Choroid plexus epithelial cell (primary cell): ENCODE measurements around the gene ONECUT2.
"Not testable (repeated sequence)": the region's sequence is repeated elsewhere in the genome, so short reads cannot be mapped to it uniquely, and the experiment has no call there.

Experiments used
- DNase-seq: peaks from one replicate; pipeline ENCODE4 v3.0.0-alpha.2; 2010; ENCODE audit warnings: low read depth
- H3K4me3 ChIP-seq: 2 replicates; pipeline ENCODE4 v1.5.1; 2011; ENCODE audit warnings: low read depth, mild to moderate bottlenecking, control low read depth, low read length, moderate library complexity
- CTCF ChIP-seq: conservative IDR thresholded peaks from 2 replicates; pipeline ENCODE4 v1.5.1; 2011; ENCODE audit warnings: low read depth, mild to moderate bottlenecking, control low read depth, inconsistent platforms, low read length, moderate library complexity

The ONECUT2 gene

GRCh38 chr18:57498682-57499256 lies 63.6 kb downstream of the ONECUT2 start:
- DNase-seq = no peak

GRCh38 chr18:57502624-57503023 lies 67.5 kb downstream of the ONECUT2 start:
- no peak for TF ChIP-seq CTCF
- no peak for DNase-seq
- no peak overlapping the region for H3K4me3 ChIP-seq

More at GRCh38 chr18:57498682-57499256, 63.6 kb downstream of the ONECUT2 start:
- no peak overlapping the region for H3K4me3 ChIP-seq
- no peak for TF ChIP-seq CTCF

GRCh38 chr18:57505231-57505630 lies 70.1 kb downstream of the ONECUT2 start:
- no peak for TF ChIP-seq CTCF
- H3K4me3 ChIP-seq = no peak overlapping the region
- DNase-seq = no peak

- no peak for TF ChIP-seq CTCF
- no peak for DNase-seq
- no peak overlapping the region for H3K4me3 ChIP-seq
Observed at GRCh38 chr18:57516056-57516455, 80.9 kb downstream of the ONECUT2 start.

GRCh38 chr18:57518533-57518932 lies 83.4 kb downstream of the ONECUT2 start:
- no peak for DNase-seq
- TF ChIP-seq CTCF = no peak
- H3K4me3 ChIP-seq = no peak overlapping the region

- no peak overlapping the region for H3K4me3 ChIP-seq
- DNase-seq = no peak
- no peak for TF ChIP-seq CTCF
Observed at GRCh38 chr18:57519668-57520424, 84.7 kb downstream of the ONECUT2 start.

GRCh38 chr18:57522348-57522747 lies 87.2 kb downstream of the ONECUT2 start:
- H3K4me3 ChIP-seq, DNase-seq: not testable (repeated sequence)
